PFSK-1 (cell line): ENCODE measurements around the gene ECE1.

Experiments
- FOXP2 ChIP-seq: optimal IDR thresholded peaks from 2 replicates; pipeline ENCODE3; 2011; ENCODE audit warnings: borderline replicate concordance, control low read depth, inconsistent platforms; ENCODE audit not compliant: insufficient read depth; ENCODE audit errors: extremely low read length, extremely low read depth
- POLR2AphosphoS5 ChIP-seq: IDR thresholded peaks from 2 replicates; pipeline ENCODE4 v1.6.1; 2012; ENCODE audit warnings: low read depth, mild to moderate bottlenecking, control low read depth, low read length, moderate library complexity
- SIN3A ChIP-seq: IDR thresholded peaks from 2 replicates; pipeline ENCODE4 v1.6.1; 2012; ENCODE audit warnings: mild to moderate bottlenecking, low read length, moderate library complexity, borderline replicate concordance; ENCODE audit not compliant: insufficient read depth
- TAF1 ChIP-seq: IDR thresholded peaks from 2 replicates; pipeline ENCODE4 v1.6.1; 2012; ENCODE audit warnings: low read length, control low read depth, borderline replicate concordance; ENCODE audit not compliant: insufficient read depth
- TF ChIP-seq, protein P1 (sequence below), 2 experiments: IDR thresholded peaks; 2 replicates each; pipeline versions ENCODE4 v1.6.1 to v1.8.0; 2011 to 2012; ENCODE audit warnings: low read depth in 2 of 2, low read length in 2 of 2, control low read depth in 1 of 2, inconsistent platforms in 1 of 2, mild to moderate bottlenecking in 1 of 2, moderate library complexity in 1 of 2; ENCODE audit not compliant: insufficient read depth in 1 of 2

ECE1 gene

GRCh38 chr1:21294266-21294989 lies 4.2 kb upstream of the ECE1 start:
- no peak for TF ChIP-seq FOXP2
- no peak for TF ChIP-seq TAF1
- TF ChIP-seq SIN3A: no peak
- TF ChIP-seq, protein P1, sequence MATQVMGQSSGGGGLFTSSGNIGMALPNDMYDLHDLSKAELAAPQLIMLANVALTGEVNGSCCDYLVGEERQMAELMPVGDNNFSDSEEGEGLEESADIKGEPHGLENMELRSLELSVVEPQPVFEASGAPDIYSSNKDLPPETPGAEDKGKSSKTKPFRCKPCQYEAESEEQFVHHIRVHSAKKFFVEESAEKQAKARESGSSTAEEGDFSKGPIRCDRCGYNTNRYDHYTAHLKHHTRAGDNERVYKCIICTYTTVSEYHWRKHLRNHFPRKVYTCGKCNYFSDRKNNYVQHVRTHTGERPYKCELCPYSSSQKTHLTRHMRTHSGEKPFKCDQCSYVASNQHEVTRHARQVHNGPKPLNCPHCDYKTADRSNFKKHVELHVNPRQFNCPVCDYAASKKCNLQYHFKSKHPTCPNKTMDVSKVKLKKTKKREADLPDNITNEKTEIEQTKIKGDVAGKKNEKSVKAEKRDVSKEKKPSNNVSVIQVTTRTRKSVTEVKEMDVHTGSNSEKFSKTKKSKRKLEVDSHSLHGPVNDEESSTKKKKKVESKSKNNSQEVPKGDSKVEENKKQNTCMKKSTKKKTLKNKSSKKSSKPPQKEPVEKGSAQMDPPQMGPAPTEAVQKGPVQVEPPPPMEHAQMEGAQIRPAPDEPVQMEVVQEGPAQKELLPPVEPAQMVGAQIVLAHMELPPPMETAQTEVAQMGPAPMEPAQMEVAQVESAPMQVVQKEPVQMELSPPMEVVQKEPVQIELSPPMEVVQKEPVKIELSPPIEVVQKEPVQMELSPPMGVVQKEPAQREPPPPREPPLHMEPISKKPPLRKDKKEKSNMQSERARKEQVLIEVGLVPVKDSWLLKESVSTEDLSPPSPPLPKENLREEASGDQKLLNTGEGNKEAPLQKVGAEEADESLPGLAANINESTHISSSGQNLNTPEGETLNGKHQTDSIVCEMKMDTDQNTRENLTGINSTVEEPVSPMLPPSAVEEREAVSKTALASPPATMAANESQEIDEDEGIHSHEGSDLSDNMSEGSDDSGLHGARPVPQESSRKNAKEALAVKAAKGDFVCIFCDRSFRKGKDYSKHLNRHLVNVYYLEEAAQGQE (IDR thresholded peaks at IDR 0.05; ENCODE audit: insufficient read depth in 1 of 2, low read depth in 2 of 2, low read length in 2 of 2): no peak
- no peak for TF ChIP-seq POLR2AphosphoS5

DNA sequence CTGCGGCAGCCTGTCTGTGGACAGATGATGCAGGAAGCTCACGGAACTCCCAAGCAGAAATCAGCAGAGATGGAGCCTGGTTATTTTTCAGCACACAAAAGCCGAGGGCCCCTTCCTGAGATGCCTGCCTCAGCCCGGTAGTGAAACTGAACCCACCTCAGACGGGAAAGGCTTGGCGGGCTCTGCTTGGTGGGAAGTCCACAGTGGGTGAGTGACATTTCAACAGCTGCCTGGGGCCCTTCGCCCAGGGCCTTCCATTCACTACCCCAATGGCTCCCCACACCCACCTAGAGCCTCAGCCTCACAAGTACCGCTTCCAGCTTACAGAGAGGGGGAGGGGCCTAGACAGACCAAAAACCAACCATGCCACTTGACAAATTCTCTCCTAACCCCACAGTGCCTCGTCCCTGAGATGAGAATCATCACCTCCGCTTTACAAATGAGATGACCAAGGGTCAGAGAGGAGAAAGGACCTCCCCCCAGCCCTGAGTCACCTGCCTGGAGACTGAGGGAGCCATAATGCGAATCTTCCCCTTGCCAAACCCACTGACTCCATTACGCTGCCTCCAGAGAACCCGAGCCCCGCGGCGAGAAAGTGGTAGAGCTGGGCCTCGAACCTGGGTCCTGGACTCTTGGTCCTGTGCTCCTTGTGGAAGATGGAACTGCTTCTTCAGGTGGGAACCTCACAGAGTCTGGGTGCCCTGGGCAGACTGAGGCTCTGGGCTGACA lies 3.4 kb upstream of the ECE1 start:
- TF ChIP-seq SIN3A (no peak), FOXP2 (no peak), POLR2AphosphoS5 (no peak), TAF1 (no peak)
- TF ChIP-seq, protein P1 (IDR thresholded peaks at IDR 0.05; ENCODE audit: insufficient read depth in 1 of 2, low read depth in 2 of 2, low read length in 2 of 2): no peak

DNA sequence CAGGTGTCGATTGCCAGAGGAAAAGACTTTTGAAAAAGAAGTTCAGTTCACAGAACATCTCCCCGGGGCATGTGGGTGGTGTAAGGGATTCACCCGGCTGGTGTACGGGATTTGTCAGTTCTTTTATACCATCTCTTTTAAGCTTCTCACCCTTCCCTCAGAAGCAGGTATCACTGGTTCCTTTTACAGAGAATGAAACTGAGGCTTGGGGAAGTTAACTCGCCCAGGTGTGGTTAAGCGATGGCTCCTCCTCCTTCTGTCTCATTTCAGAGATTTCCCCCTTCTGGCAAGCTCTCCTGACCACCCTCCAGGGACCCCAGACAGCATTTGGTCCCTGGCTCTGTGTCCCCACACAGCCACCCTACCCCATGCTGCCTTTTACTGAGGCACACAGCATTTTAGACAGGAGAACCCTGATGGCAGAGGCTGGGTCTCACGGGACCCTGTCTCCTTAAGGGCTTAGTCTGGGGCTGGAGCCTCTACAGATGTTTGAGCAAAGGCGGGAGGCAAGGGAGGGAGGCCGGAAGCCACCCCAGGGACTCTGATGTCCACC lies 2.8 kb upstream of the ECE1 start:
- TF ChIP-seq SIN3A (no peak), FOXP2 (no peak), TAF1 (no peak), POLR2AphosphoS5 (no peak)
- TF ChIP-seq, protein P1 (IDR thresholded peaks at IDR 0.05; ENCODE audit: insufficient read depth in 1 of 2, low read depth in 2 of 2, low read length in 2 of 2): no peak

DNA sequence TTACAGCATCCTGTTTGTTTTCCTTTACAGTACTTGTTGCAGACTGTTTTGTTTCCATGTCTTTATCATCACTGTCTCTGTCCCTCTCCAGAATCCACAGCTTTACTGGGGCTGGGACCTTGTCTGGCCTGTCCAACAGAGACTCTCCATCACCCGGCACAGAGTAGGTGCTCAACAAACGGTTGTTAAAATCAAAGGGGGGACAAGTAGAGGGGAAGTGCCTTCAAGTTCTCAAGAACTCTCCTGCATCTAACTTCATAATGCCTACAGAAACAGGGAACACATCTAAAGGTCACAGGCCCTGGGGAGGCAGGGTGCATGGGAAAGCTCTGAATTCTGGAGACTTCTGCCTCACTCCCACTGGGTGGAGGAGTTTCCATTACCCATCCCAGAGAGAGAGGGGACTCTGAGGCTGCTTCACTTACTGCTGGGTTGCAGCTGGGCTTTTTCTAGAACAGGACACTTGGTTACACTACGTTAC lies 2.3 kb upstream of the ECE1 start:
- no peak for TF ChIP-seq FOXP2
- TF ChIP-seq, protein P1 (IDR thresholded peaks at IDR 0.05; ENCODE audit: insufficient read depth in 1 of 2, low read depth in 2 of 2, low read length in 2 of 2): no peak
- no peak for TF ChIP-seq TAF1
- no peak for TF ChIP-seq POLR2AphosphoS5
- no peak for TF ChIP-seq SIN3A
